Breast epithelium (tissue), 3 donors: Measurements from ENCODE around the gene KDM4B.

Source experiments
- POLR2AphosphoS5 ChIP-seq, 3 donors: sonication (generic); formaldehyde crosslinking; IDR thresholded peaks; one replicate each; pipeline ENCODE4 v1.6.1; 2017; ENCODE audit warnings: antibody characterized with exemption in 3 of 3
- TF ChIP-seq, protein P1 (sequence below), 3 donors: fragments of 450-650 bp; IDR thresholded peaks; one replicate each; pipeline ENCODE4 v1.5.1; 2016 to 2017; ENCODE audit warnings: antibody characterized with exemption in 3 of 3, mild to moderate bottlenecking in 3 of 3, moderate library complexity in 3 of 3

DNA sequence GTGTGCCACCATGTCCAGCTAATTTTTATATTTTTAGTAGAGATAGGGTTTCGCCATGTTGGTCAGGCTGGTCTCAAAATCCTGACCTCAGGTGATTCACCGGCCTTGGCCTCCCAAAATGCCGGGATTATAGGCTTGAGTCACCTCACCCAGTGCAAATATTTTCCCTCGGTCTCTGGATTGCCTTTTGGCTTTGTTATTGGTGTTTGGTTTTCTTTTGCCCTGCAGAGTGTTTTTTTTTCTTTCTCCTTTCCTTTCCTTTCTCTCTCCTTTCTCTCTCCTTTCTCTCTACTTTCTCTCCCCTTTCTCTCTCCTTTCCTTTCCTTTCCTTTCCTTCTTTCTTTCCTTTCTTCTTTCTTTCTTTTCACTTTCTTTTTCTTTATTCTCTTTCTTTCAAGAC is 33.2 kb downstream of the KDM4B start:
- TF ChIP-seq, protein P1, sequence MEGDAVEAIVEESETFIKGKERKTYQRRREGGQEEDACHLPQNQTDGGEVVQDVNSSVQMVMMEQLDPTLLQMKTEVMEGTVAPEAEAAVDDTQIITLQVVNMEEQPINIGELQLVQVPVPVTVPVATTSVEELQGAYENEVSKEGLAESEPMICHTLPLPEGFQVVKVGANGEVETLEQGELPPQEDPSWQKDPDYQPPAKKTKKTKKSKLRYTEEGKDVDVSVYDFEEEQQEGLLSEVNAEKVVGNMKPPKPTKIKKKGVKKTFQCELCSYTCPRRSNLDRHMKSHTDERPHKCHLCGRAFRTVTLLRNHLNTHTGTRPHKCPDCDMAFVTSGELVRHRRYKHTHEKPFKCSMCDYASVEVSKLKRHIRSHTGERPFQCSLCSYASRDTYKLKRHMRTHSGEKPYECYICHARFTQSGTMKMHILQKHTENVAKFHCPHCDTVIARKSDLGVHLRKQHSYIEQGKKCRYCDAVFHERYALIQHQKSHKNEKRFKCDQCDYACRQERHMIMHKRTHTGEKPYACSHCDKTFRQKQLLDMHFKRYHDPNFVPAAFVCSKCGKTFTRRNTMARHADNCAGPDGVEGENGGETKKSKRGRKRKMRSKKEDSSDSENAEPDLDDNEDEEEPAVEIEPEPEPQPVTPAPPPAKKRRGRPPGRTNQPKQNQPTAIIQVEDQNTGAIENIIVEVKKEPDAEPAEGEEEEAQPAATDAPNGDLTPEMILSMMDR (IDR thresholded peaks at IDR 0.05) = no peak
- TF ChIP-seq POLR2AphosphoS5 (IDR thresholded peaks at IDR 0.05) = no peak
